ENCODE data around the gene COL19A1.

The COL19A1 gene

GRCh38 chr6:70094156-70094555 is 227.8 kb downstream of the COL19A1 start:
- Histone ChIP-seq H3K9me3 (ENCODE audit: insufficient read depth, low read length) (no peaks in the 10 kb centered on the region), H3F3A (ENCODE audit: insufficient read depth) (no peaks in the 10 kb centered on the region), H3K27ac (ENCODE audit: low read depth, low read length) (no peak overlapping the region), H3K4me2 (ENCODE audit: low read depth, low read length, poor library complexity, severe bottlenecking) (no peak overlapping the region), H3K27me3 (ENCODE audit: low read length) (no peaks in the 10 kb centered on the region), H3K36me3 (ENCODE audit: low read length) (no peaks in the 10 kb centered on the region), H2AFZ (ENCODE audit: low read depth, low read length, severe bottlenecking) (no peak overlapping the region), H3K4me3 (ENCODE audit: insufficient read depth, low read length, poor library complexity, severe bottlenecking) (no peak overlapping the region), H3K79me2 (ENCODE audit: insufficient read depth, low read length) (no peaks in the 10 kb centered on the region), H3K9ac (ENCODE audit: low read length) (no peak overlapping the region), H3K9me2 (replicated peaks; ENCODE audit: insufficient read depth, low read length) (no peaks in the 10 kb centered on the region), H4K20me1 (ENCODE audit: low read depth, low read length) (no peaks in the 10 kb centered on the region)
- TF ChIP-seq EZH2phosphoT487 (conservative IDR thresholded peaks at IDR 0.05; ENCODE audit: low read length) (no peak), CTCF (IDR thresholded peaks at IDR 0.05; ENCODE audit: insufficient read depth, low read length, poor library complexity, severe bottlenecking) (no peak)

- Histone ChIP-seq H3K4me3 (ENCODE audit: insufficient read depth, low read length, poor library complexity, severe bottlenecking) (no peak overlapping the region), H3K27ac (ENCODE audit: low read depth, low read length) (no peak overlapping the region), H2AFZ (ENCODE audit: low read depth, low read length, severe bottlenecking) (no peak overlapping the region), H4K20me1 (ENCODE audit: low read depth, low read length) (no peaks in the 10 kb centered on the region), H3K79me2 (ENCODE audit: insufficient read depth, low read length) (no peaks in the 10 kb centered on the region), H3K36me3 (ENCODE audit: low read length) (no peaks in the 10 kb centered on the region), H3K4me2 (ENCODE audit: low read depth, low read length, poor library complexity, severe bottlenecking) (no peak overlapping the region), H3K9me2 (replicated peaks; ENCODE audit: insufficient read depth, low read length) (no peaks in the 10 kb centered on the region), H3F3A (ENCODE audit: insufficient read depth) (no peaks in the 10 kb centered on the region), H3K9me3 (ENCODE audit: insufficient read depth, low read length) (no peaks in the 10 kb centered on the region), H3K27me3 (ENCODE audit: low read length) (no peaks in the 10 kb centered on the region), H3K9ac (ENCODE audit: low read length) (no peak overlapping the region)
- TF ChIP-seq CTCF (IDR thresholded peaks at IDR 0.05; ENCODE audit: insufficient read depth, low read length, poor library complexity, severe bottlenecking) (no peak), EZH2phosphoT487 (conservative IDR thresholded peaks at IDR 0.05; ENCODE audit: low read length) (no peak)
Measured at GRCh38 chr6:70099732-70100131, 233.4 kb downstream of the COL19A1 start.

- Histone ChIP-seq H3F3A (ENCODE audit: insufficient read depth) (no peaks in the 10 kb centered on the region), H3K27me3 (ENCODE audit: low read length) (no peaks in the 10 kb centered on the region), H3K4me3 (ENCODE audit: insufficient read depth, low read length, poor library complexity, severe bottlenecking) (no peak overlapping the region), H3K9me3 (ENCODE audit: insufficient read depth, low read length) (no peaks in the 10 kb centered on the region), H3K9ac (ENCODE audit: low read length) (no peak overlapping the region), H2AFZ (ENCODE audit: low read depth, low read length, severe bottlenecking) (no peak overlapping the region), H3K27ac (ENCODE audit: low read depth, low read length) (no peak overlapping the region), H3K36me3 (ENCODE audit: low read length) (no peaks in the 10 kb centered on the region), H3K79me2 (ENCODE audit: insufficient read depth, low read length) (no peaks in the 10 kb centered on the region), H3K9me2 (replicated peaks; ENCODE audit: insufficient read depth, low read length) (no peaks in the 10 kb centered on the region), H3K4me2 (ENCODE audit: low read depth, low read length, poor library complexity, severe bottlenecking) (no peak overlapping the region), H4K20me1 (ENCODE audit: low read depth, low read length) (no peaks in the 10 kb centered on the region)
- TF ChIP-seq CTCF (IDR thresholded peaks at IDR 0.05; ENCODE audit: insufficient read depth, low read length, poor library complexity, severe bottlenecking) (peak; percentile 59), EZH2phosphoT487 (conservative IDR thresholded peaks at IDR 0.05; ENCODE audit: low read length) (no peak)
Measured at GRCh38 chr6:70103798-70104197, 237.4 kb downstream of the COL19A1 start.

Measured in SU-DHL-6 (cell line).